H1 (cell line): Measurements from ENCODE around the gene MUC4.

Experiments used
- BACH1 ChIP-seq: IDR thresholded peaks from 2 replicates; pipeline ENCODE4 v1.6.1; 2012; ENCODE audit warnings: low read length, improper control_type of control experiment
- CEBPB ChIP-seq: IDR thresholded peaks from 2 replicates; pipeline ENCODE4 v1.6.1; 2012; ENCODE audit warnings: low read depth, low read length
- CTCF ChIP-seq, 3 experiments: IDR thresholded peaks; 1 replicate in 2 of 3; 2 replicates in 1 of 3; pipeline versions ENCODE4 v1.5.1 to v1.6.1; 2011; ENCODE audit warnings: low read length in 3 of 3, mild to moderate bottlenecking in 3 of 3, inconsistent platforms in 2 of 3, low read depth in 1 of 3, moderate library complexity in 1 of 3; ENCODE audit not compliant: insufficient read depth in 1 of 3; ENCODE audit errors: control extremely low read depth in 1 of 3
- GABPA ChIP-seq: IDR thresholded peaks from 2 replicates; pipeline ENCODE4 v1.6.1; 2011; ENCODE audit warnings: mild to moderate bottlenecking, low read length, moderate library complexity, borderline replicate concordance; ENCODE audit not compliant: insufficient read depth
- HDAC6 ChIP-seq: IDR thresholded peaks from one replicate; pipeline ENCODE4 v1.7.1; 2012; ENCODE audit warnings: low read depth, mild to moderate bottlenecking, inconsistent platforms, low read length, moderate library complexity
- KDM5A ChIP-seq: fragments of 200-600 bp; IDR thresholded peaks from 2 replicates; pipeline ENCODE4 v1.7.1; 2012; ENCODE audit warnings: mild to moderate bottlenecking, low read length, inconsistent platforms, mixed read lengths
- NANOG ChIP-seq: IDR thresholded peaks from 2 replicates; pipeline ENCODE4 v1.6.1; 2011; ENCODE audit warnings: low read length, low read depth, mild to moderate bottlenecking, inconsistent platforms; ENCODE audit not compliant: insufficient read depth, poor library complexity, severe bottlenecking
- PHF8 ChIP-seq: fragments of 200-600 bp; sonication (generic); conservative IDR thresholded peaks from 2 replicates; pipeline ENCODE4 v1.7.1; 2012; ENCODE audit warnings: low read depth, mild to moderate bottlenecking, inconsistent platforms, low read length, moderate library complexity
- POLR2A ChIP-seq, 2 experiments: IDR thresholded peaks; 1 replicate in 1 of 2; 2 replicates in 1 of 2; pipeline ENCODE4 v1.6.1; 2011; ENCODE audit warnings: low read depth in 2 of 2, low read length in 2 of 2, mild to moderate bottlenecking in 2 of 2; ENCODE audit errors: control extremely low read depth in 1 of 2
- POLR2AphosphoS5 ChIP-seq: IDR thresholded peaks from 2 replicates; pipeline ENCODE4 v1.6.1; 2011; ENCODE audit warnings: low read depth, low read length
- SAP30 ChIP-seq: fragments of 300-600 bp; sonication (generic); IDR thresholded peaks from 2 replicates; pipeline ENCODE4 v1.7.1; 2012; ENCODE audit warnings: low read length, moderate library complexity, mild to moderate bottlenecking, inconsistent platforms; ENCODE audit not compliant: insufficient read depth, insufficient replicate concordance
- SIX5 ChIP-seq: IDR thresholded peaks from 2 replicates; pipeline ENCODE4 v1.6.1; 2011; ENCODE audit warnings: mild to moderate bottlenecking, low read depth, low read length
- SP1 ChIP-seq: IDR thresholded peaks from 2 replicates; pipeline ENCODE4 v1.6.1; 2011; ENCODE audit warnings: low read depth, low read length
- YY1 ChIP-seq: IDR thresholded peaks from 2 replicates; pipeline ENCODE4 v1.6.1; 2011; ENCODE audit warnings: low read depth, mild to moderate bottlenecking, low read length

- no peak for TF ChIP-seq CTCF (IDR thresholded peaks at IDR 0.05; ENCODE audit: control extremely low read depth in 1 of 3, insufficient read depth in 1 of 3, low read depth in 1 of 3, low read length in 3 of 3)
- TF ChIP-seq GABPA, result no peak
- TF ChIP-seq SP1, result no peak
- no peak for TF ChIP-seq CEBPB
- no peak for TF ChIP-seq POLR2AphosphoS5
- TF ChIP-seq KDM5A, result no peak
- no peak for TF ChIP-seq BACH1
- TF ChIP-seq SAP30, result no peak
- no peak for TF ChIP-seq NANOG
- TF ChIP-seq SIX5, result no peak
- TF ChIP-seq POLR2A (IDR thresholded peaks at IDR 0.05; ENCODE audit: control extremely low read depth in 1 of 2, low read depth in 2 of 2, low read length in 2 of 2), result no peak
- no peak for TF ChIP-seq YY1
- TF ChIP-seq HDAC6, result no peak
- TF ChIP-seq PHF8, result no peak
Measured at GRCh38 chr3:195813916-195814640, 2.3 kb upstream of the MUC4 start.
